ENCODE data around the gene GLI3. TPM values are rescaled to one million over a fixed set of nuclear protein-coding genes. Genes with fewer than 3 reads are reported as not detected.

The GLI3 gene
- total RNA-seq, 1 experiment from 2014 or later = 45.0 TPM

DNA sequence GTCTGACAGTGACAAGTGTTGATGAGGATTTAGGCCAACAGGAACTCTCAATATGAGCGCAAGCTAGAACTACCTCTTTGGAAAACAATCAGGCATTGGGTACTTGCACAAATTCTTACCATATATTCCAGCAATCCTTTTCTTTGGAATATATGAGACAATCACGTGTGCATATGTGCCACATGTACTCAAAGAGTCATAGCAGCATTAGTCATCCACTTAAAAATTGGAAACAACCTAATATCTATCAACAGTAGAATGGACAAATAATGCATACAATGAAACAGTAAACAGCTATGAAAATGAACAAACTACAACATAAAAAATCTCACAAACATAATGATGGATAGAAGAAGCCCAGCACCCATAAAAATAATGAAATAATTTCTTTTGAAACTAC lies 179.7 kb downstream of the GLI3 start:
- H3K4ac ChIP-seq (ENCODE audit: low read depth, low read length) = no peak overlapping the region
- no peak overlapping the region for H2BK5ac ChIP-seq (ENCODE audit: insufficient read length, low read length)
- no CpG with 5 or more reads among the region's 2 CpGs for WGBS (ENCODE audit: extremely low coverage, insufficient read length, low lambda C conversion rate)
- no peak overlapping the region for H2BK20ac ChIP-seq (ENCODE audit: low read depth, low read length, poor library complexity, severe bottlenecking)
- Mint-ChIP-seq H3K4me1 (no peaks in the 10 kb centered on the region; a peak in 1 of 4 replicates), H3K9me3 (no peaks in the 10 kb centered on the region), H3K27me3 (ENCODE audit: low read depth) (no peaks in the 10 kb centered on the region), H3K27ac (no peak overlapping the region), H3K36me3 (ENCODE audit: insufficient read depth in 1 of 3, low read depth in 3 of 3) (peaks cover 0 to 8% (median 3%) of the 10 kb centered on the region in 3 experiments; a peak in 4 of 7 replicates), H3K4me3 (no peak overlapping the region)
- no peaks in the 10 kb centered on the region for H3K4me1 ChIP-seq (ENCODE audit: insufficient read depth, low read length)
- no peak overlapping the region for H3K56ac ChIP-seq (ENCODE audit: insufficient read length, low read depth, low read length)
- no peak overlapping the region for H4K5ac ChIP-seq (ENCODE audit: insufficient read length, low read depth, low read length)
- no peak for DNase-seq
- H4K91ac ChIP-seq (ENCODE audit: insufficient read length, low read depth, low read length) = no peak overlapping the region
- no peak overlapping the region for H2BK120ac ChIP-seq (ENCODE audit: low read depth, low read length, poor library complexity, severe bottlenecking)
- TF ChIP-seq, protein P1, sequence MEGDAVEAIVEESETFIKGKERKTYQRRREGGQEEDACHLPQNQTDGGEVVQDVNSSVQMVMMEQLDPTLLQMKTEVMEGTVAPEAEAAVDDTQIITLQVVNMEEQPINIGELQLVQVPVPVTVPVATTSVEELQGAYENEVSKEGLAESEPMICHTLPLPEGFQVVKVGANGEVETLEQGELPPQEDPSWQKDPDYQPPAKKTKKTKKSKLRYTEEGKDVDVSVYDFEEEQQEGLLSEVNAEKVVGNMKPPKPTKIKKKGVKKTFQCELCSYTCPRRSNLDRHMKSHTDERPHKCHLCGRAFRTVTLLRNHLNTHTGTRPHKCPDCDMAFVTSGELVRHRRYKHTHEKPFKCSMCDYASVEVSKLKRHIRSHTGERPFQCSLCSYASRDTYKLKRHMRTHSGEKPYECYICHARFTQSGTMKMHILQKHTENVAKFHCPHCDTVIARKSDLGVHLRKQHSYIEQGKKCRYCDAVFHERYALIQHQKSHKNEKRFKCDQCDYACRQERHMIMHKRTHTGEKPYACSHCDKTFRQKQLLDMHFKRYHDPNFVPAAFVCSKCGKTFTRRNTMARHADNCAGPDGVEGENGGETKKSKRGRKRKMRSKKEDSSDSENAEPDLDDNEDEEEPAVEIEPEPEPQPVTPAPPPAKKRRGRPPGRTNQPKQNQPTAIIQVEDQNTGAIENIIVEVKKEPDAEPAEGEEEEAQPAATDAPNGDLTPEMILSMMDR (conservative IDR thresholded peaks at IDR 0.05) = no peak
- H2AFZ ChIP-seq (ENCODE audit: low read length) = no peak overlapping the region
- no peak overlapping the region for H2AK5ac ChIP-seq (ENCODE audit: insufficient read length, low read length)
- H4K20me1 ChIP-seq (ENCODE audit: control insufficient read depth, insufficient read depth, insufficient read length) = no peaks in the 10 kb centered on the region
- H3T11ph ChIP-seq (ENCODE audit: low read length) = no peak overlapping the region
- no peaks in the 10 kb centered on the region for H3K23me2 ChIP-seq (ENCODE audit: insufficient read length, low read depth, low read length, poor library complexity, severe bottlenecking)
- H2BK12ac ChIP-seq (ENCODE audit: insufficient read length, low read depth, low read length) = no peak overlapping the region
- no peak overlapping the region for H4K8ac ChIP-seq (replicated peaks; ENCODE audit: insufficient read length, low read depth, low read length)
- H3K27me3 ChIP-seq (ENCODE audit: insufficient read depth, low read length) = no peaks in the 10 kb centered on the region
- H3K18ac ChIP-seq (ENCODE audit: insufficient read length, low read depth, low read length) = no peak overlapping the region
- no peak overlapping the region for H3K4me2 ChIP-seq (ENCODE audit: insufficient read depth, insufficient read length, low read length)
- no peaks in the 10 kb centered on the region for H3K79me2 ChIP-seq (ENCODE audit: insufficient read depth, low read length)
- no peaks in the 10 kb centered on the region for H3K79me1 ChIP-seq (ENCODE audit: insufficient read depth, low read depth, low read length, poor library complexity, severe bottlenecking)
- no peak overlapping the region for H2BK15ac ChIP-seq (ENCODE audit: low read depth, low read length)
- H3K27ac ChIP-seq (ENCODE audit: insufficient read length, low read depth, low read length) = no peak overlapping the region
- H3K23ac ChIP-seq (ENCODE audit: insufficient read length, low read depth, low read length) = no peak overlapping the region
- H3K14ac ChIP-seq (ENCODE audit: insufficient read depth, low read length) = no peak overlapping the region
- no peak overlapping the region for H3K9ac ChIP-seq (ENCODE audit: extremely low read depth, insufficient read length, low read length)
- H3K9me3 ChIP-seq (ENCODE audit: control insufficient read depth, low read depth, low read length) = no peaks in the 10 kb centered on the region
